Spleen (tissue), 11 donors: ENCODE data around the gene TBCD. TPM values are rescaled to one million over a fixed set of nuclear protein-coding genes. Genes with fewer than 3 reads are reported as not detected.
"Not testable (repeated sequence)": the region's sequence is repeated elsewhere in the genome, so short reads cannot be mapped to it uniquely, and the experiment has no call there.

ENCODE experiments used
- DNase-seq: peaks from one replicate; pipeline ENCODE4 v3.0.0-alpha.2; 2020
- H3K27ac ChIP-seq, 8 donors: fragments of 200-600 bp; sonication (generic) in 7 of 8; 1 replicate in 4 of 8; 2 replicates in 4 of 8; pipeline versions ENCODE4 v1.5.0 to v1.8.0; 2016 to 2021; ENCODE audit warnings: inconsistent platforms in 4 of 8, mild to moderate bottlenecking in 4 of 8, moderate library complexity in 1 of 8
- H3K27me3 ChIP-seq, 7 donors: fragments of 200-600 bp; sonication (generic) in 6 of 7; replicated peaks in 1 of 7; 1 replicate in 4 of 7; 2 replicates in 3 of 7; pipeline versions ENCODE4 v1.5.0 to v1.8.0; 2016 to 2021; ENCODE audit warnings: inconsistent platforms in 3 of 7, mild to moderate bottlenecking in 1 of 7
- H3K36me3 ChIP-seq, 6 donors: fragments of 200-600 bp; sonication (generic) in 5 of 6; 1 replicate in 4 of 6; 2 replicates in 2 of 6; pipeline versions ENCODE4 v1.5.0 to v1.8.0; 2016 to 2021; ENCODE audit warnings: inconsistent platforms in 2 of 6
- H3K4me1 ChIP-seq, 6 donors: fragments of 200-600 bp; sonication (generic) in 5 of 6; 1 replicate in 3 of 6; 2 replicates in 3 of 6; pipeline versions ENCODE4 v1.5.0 to v1.8.0; 2016 to 2021; ENCODE audit warnings: inconsistent platforms in 3 of 6
- H3K4me3 ChIP-seq, 8 donors: fragments of 200-600 bp; sonication (generic) in 7 of 8; 1 replicate in 4 of 8; 2 replicates in 4 of 8; pipeline versions ENCODE4 v1.5.0 to v1.8.0; 2016 to 2021; ENCODE audit warnings: inconsistent platforms in 4 of 8, mild to moderate bottlenecking in 4 of 8, moderate library complexity in 2 of 8
- H3K9me3 ChIP-seq, 8 donors: fragments of 200-600 bp; sonication (generic) in 7 of 8; 1 replicate in 4 of 8; 2 replicates in 4 of 8; pipeline versions ENCODE4 v1.5.0 to v1.8.0; 2016 to 2021; ENCODE audit warnings: inconsistent platforms in 4 of 8
- POLR2A ChIP-seq, 3 donors: fragments of 450-650 bp; IDR thresholded peaks; one replicate each; pipeline ENCODE4 v1.5.1; 2017; ENCODE audit warnings: antibody characterized with exemption in 3 of 3, mild to moderate bottlenecking in 1 of 3
- POLR2AphosphoS5 ChIP-seq, 3 donors: sonication (generic); formaldehyde crosslinking; IDR thresholded peaks; one replicate each; pipeline ENCODE4 v1.5.1; 2017; ENCODE audit warnings: antibody characterized with exemption in 3 of 3
- WGBS, 5 donors: extraction: QIAGEN DNeasy Blood & Tissue Kit in 3 of 5; methylation state at CpG; one replicate each; pipeline versions ENCODE4 v1.1.5 to v1.1.7; 2013 to 2018; 5-methylcytosine and 5-hydroxymethylcytosine counted together
- intact Hi-C: fragments of 100-400 bp; cut with DNase I; formaldehyde crosslinking; loops from one replicate; pipeline ENCODE4 v1.15.0; 2023; ENCODE audit warnings: low total_unique reads
- polyA plus RNA-seq, 3 donors: library from polyadenylated mRNA; stranded (reverse); fragments of 200-250 nt; gene quantifications; one replicate each; pipeline ENCODE4 v1.2.1, GENCODE V29; 2013
- total RNA-seq, 7 donors: library from RNA; depleted of rRNA in 3 of 7; stranded (reverse); fragments of >200 nt in 3 of 7; fragmentation: NEBNext Ultra II Directional in 4 of 7; extraction: Animal tissue kit (Norgen Biotek cat#: 25700) in 4 of 7; gene quantifications; one replicate each; pipeline versions ENCODE4 v1.1.0 to v1.2.1, GENCODE V29; 2016 to 2021
- TF ChIP-seq, protein P1 (sequence below), 11 experiments: fragments of 200-600 bp in 7 of 11; fragments of 450-650 bp in 4 of 11; sonication (generic) in 4 of 11; IDR thresholded peaks in 8 of 11; conservative IDR thresholded peaks in 3 of 11; 1 replicate in 7 of 11; 2 replicates in 4 of 11; pipeline versions ENCODE4 v1.4.0 to v1.8.0; 2016 to 2021; ENCODE audit warnings: antibody characterized with exemption in 11 of 11, inconsistent platforms in 4 of 11, mild to moderate bottlenecking in 1 of 11
- donor health status: healthy with polysubstance abuse.
- donor health status: DM: no; HTN: no; CAD: no; lungs with moderate emphysema.
- donor health status: DM: no; HTN: no; CAD: no.
- donor health status: Bipolar disorder and iron deficiency.
- donor health status: healthy.
- donor health status: DM: no; HTN: no; CAD: no.
- donor health status: DM: yes; HTN: yes; CAD: no.

The TBCD gene
- total and polyA plus RNA-seq, 10 donors = 55.6 to 207 (median 108) TPM

DNA sequence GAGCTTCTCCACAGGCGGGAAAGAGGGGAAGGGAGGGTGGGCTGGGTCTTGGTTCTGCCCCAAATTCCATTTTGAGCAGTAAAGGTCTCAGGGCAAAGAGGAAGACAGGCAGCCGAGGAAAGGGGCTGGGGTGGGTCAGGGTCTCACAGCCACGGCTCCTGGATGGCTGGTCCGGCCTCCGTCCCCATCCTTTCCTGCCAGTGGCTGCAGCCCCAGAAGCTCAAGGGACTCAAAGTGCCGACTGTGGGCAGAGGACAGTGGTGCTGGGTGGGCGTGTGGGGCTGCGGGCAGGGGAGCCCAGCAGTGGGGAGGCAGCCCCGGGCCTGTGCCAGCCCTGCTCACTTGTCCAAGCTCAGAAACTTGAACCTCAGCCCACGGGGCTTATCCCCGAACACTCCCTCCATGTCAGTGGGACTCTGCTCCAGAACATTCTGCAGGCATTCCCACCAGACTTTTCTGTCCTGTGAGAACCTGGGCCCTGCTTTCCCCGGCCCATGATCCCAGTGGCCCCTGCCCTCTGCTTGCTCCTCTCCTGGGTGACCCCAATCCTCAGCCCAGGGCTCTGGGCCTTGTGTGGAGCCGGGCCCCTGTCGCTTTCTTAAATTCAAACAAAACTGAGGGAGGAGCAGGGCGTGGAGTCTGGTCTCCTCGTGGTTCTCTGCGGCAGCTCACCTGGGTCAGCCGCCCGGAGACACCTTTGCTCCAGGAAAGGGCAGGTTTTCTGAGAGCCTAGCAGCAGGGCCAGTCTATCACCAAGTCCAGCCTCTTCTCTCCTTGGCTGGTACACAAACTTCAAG, 209.7 kb downstream of the TBCD start:
- Histone ChIP-seq H3K36me3 (peaks cover 0 to 43% (median 3%) of the 10 kb centered on the region in 6 donors), H3K9me3 (peaks cover 0 to 1% (median 0%) of the 10 kb centered on the region in 8 donors), H3K4me3 (no peak overlapping the region), H3K27me3 (no peaks in the 10 kb centered on the region), H3K27ac (no peak overlapping the region), H3K4me1 (peaks cover 7 to 18% (median 14%) of the 10 kb centered on the region in 6 donors)
- TF ChIP-seq POLR2A (IDR thresholded peaks at IDR 0.05) (no peak), POLR2AphosphoS5 (IDR thresholded peaks at IDR 0.05) (no peak)
- TF ChIP-seq, protein P1, sequence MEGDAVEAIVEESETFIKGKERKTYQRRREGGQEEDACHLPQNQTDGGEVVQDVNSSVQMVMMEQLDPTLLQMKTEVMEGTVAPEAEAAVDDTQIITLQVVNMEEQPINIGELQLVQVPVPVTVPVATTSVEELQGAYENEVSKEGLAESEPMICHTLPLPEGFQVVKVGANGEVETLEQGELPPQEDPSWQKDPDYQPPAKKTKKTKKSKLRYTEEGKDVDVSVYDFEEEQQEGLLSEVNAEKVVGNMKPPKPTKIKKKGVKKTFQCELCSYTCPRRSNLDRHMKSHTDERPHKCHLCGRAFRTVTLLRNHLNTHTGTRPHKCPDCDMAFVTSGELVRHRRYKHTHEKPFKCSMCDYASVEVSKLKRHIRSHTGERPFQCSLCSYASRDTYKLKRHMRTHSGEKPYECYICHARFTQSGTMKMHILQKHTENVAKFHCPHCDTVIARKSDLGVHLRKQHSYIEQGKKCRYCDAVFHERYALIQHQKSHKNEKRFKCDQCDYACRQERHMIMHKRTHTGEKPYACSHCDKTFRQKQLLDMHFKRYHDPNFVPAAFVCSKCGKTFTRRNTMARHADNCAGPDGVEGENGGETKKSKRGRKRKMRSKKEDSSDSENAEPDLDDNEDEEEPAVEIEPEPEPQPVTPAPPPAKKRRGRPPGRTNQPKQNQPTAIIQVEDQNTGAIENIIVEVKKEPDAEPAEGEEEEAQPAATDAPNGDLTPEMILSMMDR (IDR thresholded peaks at IDR 0.05 in 8 of 11, conservative IDR thresholded peaks at IDR 0.05 in 3 of 11) = no peak
- peak; percentile 65 for DNase-seq
- intact Hi-C loops = no loop called here
- 85 to 96% (median 89%) methylated on average over 13 to 19 of the region's 19 CpGs for WGBS, 5 donors

DNA sequence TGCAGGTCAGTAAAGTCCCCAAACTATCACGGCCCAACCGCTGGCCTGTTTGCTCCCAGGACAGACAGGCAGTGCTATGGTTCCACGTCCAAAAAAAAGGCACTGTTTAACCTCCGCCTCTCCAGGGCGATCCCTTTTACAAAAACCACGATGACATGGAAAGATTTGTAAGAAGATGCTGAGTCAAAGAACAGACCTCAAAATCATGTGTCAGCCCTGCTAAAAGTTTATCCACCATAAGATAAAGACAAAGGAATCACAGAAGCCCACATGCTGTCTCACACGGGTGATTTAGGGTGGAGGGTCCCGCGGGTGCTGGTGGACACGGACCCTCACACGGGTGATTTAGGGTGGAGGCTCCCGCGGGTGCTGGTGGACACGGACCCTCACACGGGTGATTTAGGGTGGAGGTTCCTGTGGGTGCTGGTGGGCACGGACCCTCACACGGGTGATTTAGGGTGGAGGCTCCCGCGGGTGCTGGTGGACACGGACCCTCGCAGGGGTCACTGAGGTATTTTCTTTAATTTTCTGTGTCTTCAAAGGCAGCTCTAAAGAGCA, 210.4 kb downstream of the TBCD start:
- Histone ChIP-seq H3K27me3 (no peaks in the 10 kb centered on the region), H3K27ac (peak overlapping the region in 2 of 8 donors; percentile 43 to 61), H3K9me3 (no peaks in the 10 kb centered on the region), H3K4me3 (no peak overlapping the region), H3K4me1 (peaks cover 7 to 18% (median 14%) of the 10 kb centered on the region in 6 donors), H3K36me3 (peaks cover 0 to 36% (median under 1%) of the 10 kb centered on the region in 6 donors)
- intact Hi-C loops = no loop called here
- peak; percentile 53 for DNase-seq
- 69 to 84% (median 81%) methylated on average over 21 of the region's 21 CpGs for WGBS, 5 donors
- TF ChIP-seq POLR2A (IDR thresholded peaks at IDR 0.05) = no peak
- TF ChIP-seq POLR2AphosphoS5 (IDR thresholded peaks at IDR 0.05) = no peak
- TF ChIP-seq, protein P1 (IDR thresholded peaks at IDR 0.05 in 8 of 11, conservative IDR thresholded peaks at IDR 0.05 in 3 of 11) = no peak

DNA sequence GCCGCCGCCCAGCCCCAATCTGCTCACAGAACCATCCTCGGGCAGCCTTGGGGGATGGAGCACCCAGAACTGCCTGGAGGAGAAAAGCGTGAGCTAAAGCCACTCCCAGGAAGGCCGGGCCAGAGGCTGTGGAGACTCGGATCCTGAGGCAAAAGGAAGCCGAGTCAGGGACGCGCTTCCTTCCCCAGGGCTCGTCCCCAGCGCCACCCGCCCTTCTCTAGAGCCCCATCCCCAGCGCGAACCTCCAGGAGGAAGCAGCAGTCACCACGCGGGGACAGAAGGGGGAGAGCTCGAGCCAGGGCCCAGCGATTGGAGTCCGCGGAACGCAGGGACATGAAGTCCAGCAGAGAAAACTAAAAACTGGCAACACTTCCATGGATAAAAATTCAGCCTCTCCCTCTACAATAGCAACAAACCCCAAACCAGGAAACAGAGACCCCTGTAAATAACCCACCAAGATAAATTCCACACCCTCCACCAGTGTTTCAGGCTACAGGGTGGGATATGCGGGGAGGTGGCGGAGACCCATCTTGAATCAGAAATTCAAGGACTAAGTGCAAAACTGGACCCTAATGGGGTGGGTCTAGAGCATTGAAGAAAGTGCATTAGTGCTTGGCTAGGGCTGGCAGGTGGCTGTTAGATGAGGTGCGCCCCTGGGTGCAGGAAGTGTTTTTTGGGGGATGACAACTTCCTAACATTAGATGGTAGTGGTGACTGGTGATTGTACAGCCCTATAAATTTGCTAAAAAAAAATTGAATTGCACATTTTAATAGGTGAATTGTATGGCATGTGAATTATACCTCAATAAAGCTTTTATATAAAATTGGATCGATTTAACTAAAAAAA, 211.5 kb downstream of the TBCD start:
- intact Hi-C loops = no loop called here
- peak; percentile 94 for DNase-seq
- Histone ChIP-seq H3K36me3 (peaks cover 0 to 29% (median 0%) of the 10 kb centered on the region in 6 donors), H3K27me3 (no peaks in the 10 kb centered on the region), H3K27ac (peak overlapping the region in 5 of 8 donors; percentile 13 to 61 (median 41)), H3K4me1 (peaks cover 7 to 18% (median 14%) of the 10 kb centered on the region in 6 donors), H3K4me3 (peak overlapping the region in 1 of 8 donors; percentile 15), H3K9me3 (no peaks in the 10 kb centered on the region)
- TF ChIP-seq, protein P1 (IDR thresholded peaks at IDR 0.05 in 8 of 11, conservative IDR thresholded peaks at IDR 0.05 in 3 of 11) = peak; percentile 40 to 85 (median 63)
- TF ChIP-seq POLR2AphosphoS5 (IDR thresholded peaks at IDR 0.05) = peak; percentile 65 to 79 (median 66)
- no peak for TF ChIP-seq POLR2A (IDR thresholded peaks at IDR 0.05)
- 15 to 31% (median 21%) methylated on average over 12 to 25 of the region's 25 CpGs for WGBS, 5 donors

DNA sequence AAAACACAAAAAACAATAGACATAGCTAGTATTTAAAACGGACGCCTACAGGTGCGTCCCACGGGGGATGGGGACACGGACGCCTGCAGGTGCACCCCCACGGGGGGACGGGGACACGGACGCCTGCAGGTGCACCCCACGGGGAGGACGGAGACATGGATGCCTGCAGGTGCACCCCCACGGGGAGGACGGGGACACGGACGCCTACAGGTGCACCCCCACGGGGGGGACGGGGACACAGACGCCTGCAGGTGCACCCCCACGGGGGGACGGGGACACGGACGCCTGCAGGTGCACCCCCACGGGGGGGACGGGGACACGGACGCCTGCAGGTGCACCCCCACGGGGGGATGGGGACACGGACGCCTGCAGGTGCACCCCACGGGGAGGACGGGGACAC, 212.6 kb downstream of the TBCD start:
- peak; percentile 51 for DNase-seq
- H3K4me1 ChIP-seq = peaks cover 7 to 23% (median 15%) of the 10 kb centered on the region in 6 donors
- H3K27me3 ChIP-seq, intact Hi-C loops, H3K9me3 ChIP-seq, H3K27ac ChIP-seq, H3K4me3 ChIP-seq: not testable (repeated sequence)
- peaks cover 0 to 24% (median 0%) of the 10 kb centered on the region in 6 donors for H3K36me3 ChIP-seq
- 69 to 89% (median 86%) methylated on average over 16 to 32 of the region's 32 CpGs for WGBS, 5 donors
